Spleen (tissue), 11 donors: ENCODE measurements around the gene ZDHHC17. TPM values are rescaled to one million over a fixed set of nuclear protein-coding genes. Genes with fewer than 3 reads are reported as not detected.

Experiments
- DNase-seq: peaks from one replicate; pipeline ENCODE4 v3.0.0-alpha.2; 2020
- H3K27ac ChIP-seq, 8 donors: fragments of 200-600 bp; sonication (generic) in 7 of 8; 1 replicate in 4 of 8; 2 replicates in 4 of 8; pipeline versions ENCODE4 v1.5.0 to v1.8.0; 2016 to 2021; ENCODE audit warnings: inconsistent platforms in 4 of 8, mild to moderate bottlenecking in 4 of 8, moderate library complexity in 1 of 8
- H3K27me3 ChIP-seq, 7 donors: fragments of 200-600 bp; sonication (generic) in 6 of 7; replicated peaks in 1 of 7; 1 replicate in 4 of 7; 2 replicates in 3 of 7; pipeline versions ENCODE4 v1.5.0 to v1.8.0; 2016 to 2021; ENCODE audit warnings: inconsistent platforms in 3 of 7, mild to moderate bottlenecking in 1 of 7
- H3K36me3 ChIP-seq, 6 donors: fragments of 200-600 bp; sonication (generic) in 5 of 6; 1 replicate in 4 of 6; 2 replicates in 2 of 6; pipeline versions ENCODE4 v1.5.0 to v1.8.0; 2016 to 2021; ENCODE audit warnings: inconsistent platforms in 2 of 6
- H3K4me1 ChIP-seq, 6 donors: fragments of 200-600 bp; sonication (generic) in 5 of 6; 1 replicate in 3 of 6; 2 replicates in 3 of 6; pipeline versions ENCODE4 v1.5.0 to v1.8.0; 2016 to 2021; ENCODE audit warnings: inconsistent platforms in 3 of 6
- H3K4me3 ChIP-seq, 8 donors: fragments of 200-600 bp; sonication (generic) in 7 of 8; 1 replicate in 4 of 8; 2 replicates in 4 of 8; pipeline versions ENCODE4 v1.5.0 to v1.8.0; 2016 to 2021; ENCODE audit warnings: inconsistent platforms in 4 of 8, mild to moderate bottlenecking in 4 of 8, moderate library complexity in 2 of 8
- H3K9me3 ChIP-seq, 8 donors: fragments of 200-600 bp; sonication (generic) in 7 of 8; 1 replicate in 4 of 8; 2 replicates in 4 of 8; pipeline versions ENCODE4 v1.5.0 to v1.8.0; 2016 to 2021; ENCODE audit warnings: inconsistent platforms in 4 of 8
- POLR2A ChIP-seq, 3 donors: fragments of 450-650 bp; IDR thresholded peaks; one replicate each; pipeline ENCODE4 v1.5.1; 2017; ENCODE audit warnings: antibody characterized with exemption in 3 of 3, mild to moderate bottlenecking in 1 of 3
- POLR2AphosphoS5 ChIP-seq, 3 donors: sonication (generic); formaldehyde crosslinking; IDR thresholded peaks; one replicate each; pipeline ENCODE4 v1.5.1; 2017; ENCODE audit warnings: antibody characterized with exemption in 3 of 3
- WGBS, 5 donors: extraction: QIAGEN DNeasy Blood & Tissue Kit in 3 of 5; methylation state at CpG; one replicate each; pipeline versions ENCODE4 v1.1.5 to v1.1.7; 2013 to 2018; 5-methylcytosine and 5-hydroxymethylcytosine counted together
- intact Hi-C: fragments of 100-400 bp; cut with DNase I; formaldehyde crosslinking; loops from one replicate; pipeline ENCODE4 v1.15.0; 2023; ENCODE audit warnings: low total_unique reads
- polyA plus RNA-seq, 3 donors: library from polyadenylated mRNA; stranded (reverse); fragments of 200-250 nt; gene quantifications; one replicate each; pipeline ENCODE4 v1.2.1, GENCODE V29; 2013
- total RNA-seq, 7 donors: library from RNA; depleted of rRNA in 3 of 7; stranded (reverse); fragments of >200 nt in 3 of 7; fragmentation: NEBNext Ultra II Directional in 4 of 7; extraction: Animal tissue kit (Norgen Biotek cat#: 25700) in 4 of 7; gene quantifications; one replicate each; pipeline versions ENCODE4 v1.1.0 to v1.2.1, GENCODE V29; 2016 to 2021
- TF ChIP-seq, protein P1 (sequence below), 11 experiments: fragments of 200-600 bp in 7 of 11; fragments of 450-650 bp in 4 of 11; sonication (generic) in 4 of 11; IDR thresholded peaks in 8 of 11; conservative IDR thresholded peaks in 3 of 11; 1 replicate in 7 of 11; 2 replicates in 4 of 11; pipeline versions ENCODE4 v1.4.0 to v1.8.0; 2016 to 2021; ENCODE audit warnings: antibody characterized with exemption in 11 of 11, inconsistent platforms in 4 of 11, mild to moderate bottlenecking in 1 of 11
- donor health status: healthy with polysubstance abuse.
- donor health status: DM: no; HTN: no; CAD: no; lungs with moderate emphysema.
- donor health status: DM: no; HTN: no; CAD: no.
- donor health status: Bipolar disorder and iron deficiency.
- donor health status: healthy.
- donor health status: DM: no; HTN: no; CAD: no.
- donor health status: DM: yes; HTN: yes; CAD: no.

Gene ZDHHC17
- total and polyA plus RNA-seq, 10 donors = 10.1 to 69.4 (median 45.8) TPM

GRCh38 chr12:76855271-76855670 is 91.4 kb downstream of the ZDHHC17 start:
- no peak for TF ChIP-seq POLR2A (IDR thresholded peaks at IDR 0.05)
- TF ChIP-seq POLR2AphosphoS5 (IDR thresholded peaks at IDR 0.05) = no peak
- TF ChIP-seq, protein P1, sequence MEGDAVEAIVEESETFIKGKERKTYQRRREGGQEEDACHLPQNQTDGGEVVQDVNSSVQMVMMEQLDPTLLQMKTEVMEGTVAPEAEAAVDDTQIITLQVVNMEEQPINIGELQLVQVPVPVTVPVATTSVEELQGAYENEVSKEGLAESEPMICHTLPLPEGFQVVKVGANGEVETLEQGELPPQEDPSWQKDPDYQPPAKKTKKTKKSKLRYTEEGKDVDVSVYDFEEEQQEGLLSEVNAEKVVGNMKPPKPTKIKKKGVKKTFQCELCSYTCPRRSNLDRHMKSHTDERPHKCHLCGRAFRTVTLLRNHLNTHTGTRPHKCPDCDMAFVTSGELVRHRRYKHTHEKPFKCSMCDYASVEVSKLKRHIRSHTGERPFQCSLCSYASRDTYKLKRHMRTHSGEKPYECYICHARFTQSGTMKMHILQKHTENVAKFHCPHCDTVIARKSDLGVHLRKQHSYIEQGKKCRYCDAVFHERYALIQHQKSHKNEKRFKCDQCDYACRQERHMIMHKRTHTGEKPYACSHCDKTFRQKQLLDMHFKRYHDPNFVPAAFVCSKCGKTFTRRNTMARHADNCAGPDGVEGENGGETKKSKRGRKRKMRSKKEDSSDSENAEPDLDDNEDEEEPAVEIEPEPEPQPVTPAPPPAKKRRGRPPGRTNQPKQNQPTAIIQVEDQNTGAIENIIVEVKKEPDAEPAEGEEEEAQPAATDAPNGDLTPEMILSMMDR (IDR thresholded peaks at IDR 0.05 in 8 of 11, conservative IDR thresholded peaks at IDR 0.05 in 3 of 11) = no peak
- H3K9me3 ChIP-seq = peaks cover 0 to 12% (median 9%) of the 10 kb centered on the region in 8 donors
- intact Hi-C loops = no loop called here
- no peak overlapping the region for H3K4me3 ChIP-seq
- no peaks in the 10 kb centered on the region for H3K4me1 ChIP-seq
- H3K27ac ChIP-seq = no peak overlapping the region
- peaks cover 0 to 70% (median 21%) of the 10 kb centered on the region in 6 donors for H3K36me3 ChIP-seq
- no peaks in the 10 kb centered on the region for H3K27me3 ChIP-seq
- DNase-seq = no peak
- whole genome bisulfite sequencing, 5 donors = 95 to 99% (median 96%) methylated on average over 4 of the region's 4 CpGs

- intact Hi-C loops = no loop called here
- H3K27ac ChIP-seq = no peak overlapping the region
- no peaks in the 10 kb centered on the region for H3K27me3 ChIP-seq
- H3K9me3 ChIP-seq = peaks cover 0 to 12% (median 9%) of the 10 kb centered on the region in 8 donors
- WGBS, 5 donors = 80 to 95% (median 84%) methylated on average over 1 of the region's 1 CpG
- TF ChIP-seq, protein P1 (IDR thresholded peaks at IDR 0.05 in 8 of 11, conservative IDR thresholded peaks at IDR 0.05 in 3 of 11) = no peak
- TF ChIP-seq POLR2AphosphoS5 (IDR thresholded peaks at IDR 0.05) (no peak), POLR2A (IDR thresholded peaks at IDR 0.05) (no peak)
- H3K4me1 ChIP-seq = no peaks in the 10 kb centered on the region
- DNase-seq = no peak
- H3K36me3 ChIP-seq = peaks cover 0 to 61% (median 12%) of the 10 kb centered on the region in 6 donors
- H3K4me3 ChIP-seq = no peak overlapping the region
These were observed 92.2 kb downstream of the ZDHHC17 start for GRCh38 chr12:76856018-76856644.

GRCh38 chr12:76859611-76860010 is 95.7 kb downstream of the ZDHHC17 start:
- Histone ChIP-seq H3K27ac (no peak overlapping the region), H3K4me3 (no peak overlapping the region), H3K4me1 (no peaks in the 10 kb centered on the region), H3K27me3 (no peaks in the 10 kb centered on the region), H3K36me3 (peaks cover 0 to 35% (median 4%) of the 10 kb centered on the region in 6 donors), H3K9me3 (peaks cover 0 to 12% (median 9%) of the 10 kb centered on the region in 8 donors)
- intact Hi-C loops = no loop called here
- WGBS, 5 donors = 45 to 69% (median 50%) methylated on average over 4 of the region's 4 CpGs
- TF ChIP-seq, protein P1 (IDR thresholded peaks at IDR 0.05 in 8 of 11, conservative IDR thresholded peaks at IDR 0.05 in 3 of 11) = no peak
- TF ChIP-seq POLR2A (IDR thresholded peaks at IDR 0.05) (no peak), POLR2AphosphoS5 (IDR thresholded peaks at IDR 0.05) (no peak)
- no peak for DNase-seq

DNA sequence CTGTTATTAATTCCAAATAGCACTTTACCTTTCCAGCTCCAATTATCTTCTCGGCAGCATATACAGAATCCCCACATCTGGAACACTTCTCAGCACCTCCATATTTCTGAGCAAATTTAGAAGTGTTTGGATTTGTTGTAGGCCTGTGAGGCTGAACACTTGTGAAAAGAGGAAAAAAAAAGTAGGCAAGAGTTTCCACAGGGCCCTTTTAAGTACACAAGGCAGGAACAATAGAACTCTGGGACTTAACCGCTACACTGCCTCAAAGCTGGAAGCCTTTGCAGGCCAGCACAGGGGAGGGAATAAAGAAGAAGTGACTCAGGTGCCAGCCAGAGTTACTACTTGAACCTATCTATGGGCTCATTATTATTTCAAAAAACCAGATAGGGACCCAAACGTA is 96.3 kb downstream of the ZDHHC17 start:
- Histone ChIP-seq H3K4me1 (no peaks in the 10 kb centered on the region), H3K9me3 (peaks cover 0 to 12% (median 9%) of the 10 kb centered on the region in 8 donors), H3K36me3 (peaks cover 0 to 30% (median 4%) of the 10 kb centered on the region in 6 donors), H3K27me3 (no peaks in the 10 kb centered on the region), H3K27ac (no peak overlapping the region), H3K4me3 (no peak overlapping the region)
- intact Hi-C loops = no loop called here
- DNase-seq = no peak
- 83 to 95% (median 91%) methylated on average over 3 of the region's 3 CpGs for WGBS, 5 donors
- TF ChIP-seq POLR2A (IDR thresholded peaks at IDR 0.05) (no peak), POLR2AphosphoS5 (IDR thresholded peaks at IDR 0.05) (no peak)
- TF ChIP-seq, protein P1 (IDR thresholded peaks at IDR 0.05 in 8 of 11, conservative IDR thresholded peaks at IDR 0.05 in 3 of 11) = no peak
